RWPE1 (cell line): Measurements from ENCODE around the gene HERC4.

Experiments used
- CTCF ChIA-PET: fragments of 350-600 bp; sonication (Branson Sonifier 250); formaldehyde crosslinking; extraction: SDS; loops from one replicate; lab custom pipeline; 2021; lab: Yijun Ruan, JAX
- POLR2A ChIA-PET: fragments of 400-600 bp; formaldehyde crosslinking; extraction: SDS; loops from one replicate; lab custom pipeline; 2020; ENCODE audit warnings: antibody characterized with exemption; ENCODE audit not compliant: low non-redundant PET; lab: Yijun Ruan, JAX
- DNase-seq: peaks from one replicate; pipeline ENCODE4 v3.0.0; 2012; ENCODE audit warnings: low spot score
- H3K27ac ChIP-seq: fragments of 450-650 bp; 2 replicates; pipeline ENCODE4 v1.5.1; 2017
- CTCF ChIP-seq: fragments of 450-650 bp; conservative IDR thresholded peaks from 2 replicates; pipeline ENCODE4 v1.5.1; 2017; ENCODE audit warnings: low read depth, mild to moderate bottlenecking

The HERC4 gene

GRCh38 chr10:68049289-68050078 lies 25.6 kb downstream of the HERC4 start:
- no peak for DNase-seq
- ChIA-PET POLR2A (no interaction called here), CTCF (no interaction called here)
- TF ChIP-seq CTCF = no peak
- no peak overlapping the region for H3K27ac ChIP-seq

GRCh38 chr10:68047554-68048327 lies 27.3 kb downstream of the HERC4 start:
- CTCF ChIA-PET = interaction anchor here (0.6 kb wide), 1 partner anchor 248 kb away, joined by 3 read pairs; no protein-coding TSS in a partner anchor
- no peak for DNase-seq
- POLR2A ChIA-PET = interaction anchor here (0.7 kb wide), 1 partner anchor 9 kb away, joined by 3 read pairs; no protein-coding TSS in a partner anchor
- TF ChIP-seq CTCF = no peak
- H3K27ac ChIP-seq = no peak overlapping the region

- POLR2A ChIA-PET = interaction anchor here (0.7 kb wide), 1 partner anchor 9 kb away, joined by 3 read pairs; no protein-coding TSS in a partner anchor
- TF ChIP-seq CTCF = no peak
- no peak for DNase-seq
- CTCF ChIA-PET = no interaction called here
- no peak overlapping the region for H3K27ac ChIP-seq
Measured at GRCh38 chr10:68047122-68047521, 28.0 kb downstream of the HERC4 start.

GRCh38 chr10:68046642-68047041 lies 28.4 kb downstream of the HERC4 start:
- POLR2A ChIA-PET = no interaction called here
- DNase-seq = no peak
- no peak overlapping the region for H3K27ac ChIP-seq
- CTCF ChIA-PET = no interaction called here
- no peak for TF ChIP-seq CTCF

- ChIA-PET CTCF (no interaction called here), POLR2A (no interaction called here)
- TF ChIP-seq CTCF = no peak
- no peak for DNase-seq
- no peak overlapping the region for H3K27ac ChIP-seq
Measured at GRCh38 chr10:68043030-68043429, 32.1 kb downstream of the HERC4 start.

GRCh38 chr10:68032113-68032512 lies 43.0 kb downstream of the HERC4 start:
- H3K27ac ChIP-seq = no peak overlapping the region
- TF ChIP-seq CTCF = no peak
- ChIA-PET POLR2A (no interaction called here), CTCF (no interaction called here)
- DNase-seq = no peak
